Measurements from ENCODE around the gene PPP3CA.

The PPP3CA gene

DNA sequence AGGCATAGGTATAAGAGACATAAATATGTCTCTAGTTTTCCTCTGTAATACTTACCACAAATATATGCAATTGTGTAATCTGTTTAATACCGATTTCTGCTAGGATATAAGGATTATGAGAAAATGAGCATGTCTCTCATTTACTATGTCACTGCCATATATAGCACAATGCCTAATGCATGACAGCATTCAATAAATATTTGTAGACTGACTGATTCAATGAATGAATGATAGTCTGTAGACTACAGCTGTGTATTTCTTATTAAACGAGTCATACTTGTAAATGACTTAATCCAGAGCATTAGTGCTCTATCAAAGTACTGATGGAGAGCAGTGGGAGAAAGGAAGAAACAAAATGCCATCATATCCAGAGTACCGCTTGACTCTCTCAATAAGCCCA is 175.6 kb downstream of the PPP3CA start:
- DNase-seq: no peak

DNA sequence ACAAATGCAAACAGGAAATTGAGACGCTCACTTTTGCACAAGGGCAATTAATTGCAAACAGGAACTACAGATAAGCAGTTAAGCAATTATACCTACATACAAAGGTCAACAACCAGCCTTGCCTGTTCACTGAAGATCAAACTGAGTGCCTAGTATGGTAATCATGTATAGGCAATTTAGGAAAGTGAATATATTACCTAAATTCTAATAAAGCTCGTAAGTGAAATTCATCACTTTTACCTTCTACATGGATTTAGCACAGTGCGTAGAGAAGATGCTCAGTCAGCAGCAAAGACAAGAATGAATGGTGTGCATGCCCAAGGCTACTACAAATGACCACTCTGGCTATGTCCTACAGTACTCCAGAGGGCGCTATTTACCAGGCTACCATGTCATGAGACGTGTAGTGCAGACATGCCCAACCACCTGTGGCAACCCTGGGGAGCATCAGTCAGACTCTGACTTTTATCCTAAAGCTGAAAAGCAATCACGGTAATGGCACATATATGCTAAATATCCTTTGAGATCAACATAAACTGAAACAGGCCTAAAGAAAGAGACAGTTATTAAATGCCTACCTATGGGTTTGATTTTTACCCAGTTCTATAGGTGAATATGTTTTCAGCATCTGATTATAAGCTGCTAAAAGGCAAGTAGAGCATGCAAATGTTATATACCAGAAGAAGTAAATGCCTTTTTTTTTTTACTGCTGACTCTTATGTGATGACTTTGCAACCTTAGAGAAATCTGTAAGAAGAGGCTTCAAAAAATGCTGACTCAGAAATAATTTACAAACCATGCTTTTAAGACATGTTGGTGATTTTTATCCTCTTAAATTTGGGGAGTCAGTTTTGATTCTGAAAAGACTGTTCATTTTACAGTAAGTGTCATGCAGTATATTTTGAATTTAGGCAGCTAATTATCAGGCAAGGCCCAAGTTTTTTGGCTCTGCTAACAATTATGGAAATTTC is 178.0 kb downstream of the PPP3CA start:
- peak in 9 of 14 donors; percentile 11 to 52 (median 22) for DNase-seq

DNA sequence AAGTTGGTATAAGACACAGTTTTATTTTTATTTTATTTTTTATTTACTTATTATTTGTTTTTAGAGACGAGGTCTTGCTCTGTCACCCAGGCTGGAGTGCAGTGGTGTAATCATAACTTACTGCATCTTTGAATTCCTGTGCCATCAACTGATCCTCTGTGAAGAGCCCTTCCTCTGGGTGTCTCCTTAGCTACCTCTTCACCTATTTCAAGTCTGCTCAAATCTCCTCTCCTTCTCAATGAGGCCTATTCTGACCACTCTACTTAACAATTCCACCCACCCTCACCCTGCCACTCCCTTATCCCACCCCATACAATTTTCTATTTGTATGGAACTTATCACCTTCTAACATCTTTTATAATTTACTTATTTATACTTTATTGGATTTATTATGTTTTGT is 183.4 kb downstream of the PPP3CA start:
- no peak for DNase-seq

DNA sequence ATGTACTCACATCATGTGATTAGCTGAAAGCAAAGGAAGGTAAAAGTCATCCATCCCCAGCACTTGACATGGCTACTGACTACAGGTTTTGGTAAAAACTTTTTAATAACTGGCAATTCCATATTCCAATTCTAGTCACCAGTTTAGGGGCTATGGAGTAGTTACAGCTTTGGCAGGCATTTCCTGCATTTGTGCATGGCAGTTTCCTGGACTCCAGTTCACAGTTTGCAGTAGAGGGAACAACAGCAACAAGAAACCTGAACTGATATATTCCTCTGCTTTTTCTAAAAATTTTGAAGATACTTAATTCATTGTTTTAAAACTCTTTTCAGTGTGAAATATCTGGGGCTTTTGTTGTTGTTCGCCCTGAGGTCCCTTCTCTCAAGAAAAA is 184.3 kb downstream of the PPP3CA start:
- no peak for DNase-seq

DNA sequence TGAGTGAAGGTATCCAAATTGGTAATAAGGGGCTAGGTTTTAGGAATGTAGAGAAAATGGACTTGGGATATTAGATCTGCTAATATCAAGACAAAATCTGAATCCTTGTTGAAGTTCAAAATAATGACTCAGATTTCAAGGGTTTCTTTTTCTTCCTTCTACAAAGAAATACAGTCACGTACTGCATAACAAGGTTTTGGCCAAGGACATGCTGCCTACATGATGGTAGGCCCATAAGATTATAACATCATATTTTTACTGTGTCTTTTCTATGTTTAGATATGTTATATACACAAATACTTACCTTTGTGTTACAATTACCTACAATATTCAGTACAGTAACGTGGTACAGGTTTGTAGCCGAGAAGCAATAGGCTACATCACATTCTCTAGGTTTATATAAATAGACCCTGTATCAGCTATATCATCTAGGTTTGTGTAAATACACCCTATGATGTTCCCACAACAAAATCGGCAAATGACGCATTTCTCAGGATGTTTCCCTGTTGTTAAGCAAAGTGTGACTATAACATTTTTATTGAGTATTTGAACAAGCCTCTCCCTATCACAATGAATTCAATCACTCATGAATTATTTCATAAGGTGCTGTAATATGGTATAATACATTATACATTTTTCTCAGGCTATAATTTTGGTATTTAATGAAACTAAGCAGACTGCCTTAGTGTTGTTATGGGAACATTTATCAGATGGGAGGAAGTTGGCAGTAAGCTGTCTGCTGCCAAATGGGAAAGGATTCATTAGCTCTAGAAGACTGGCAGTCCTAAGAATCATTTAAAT is 186.3 kb downstream of the PPP3CA start:
- DNase-seq: peak in 1 of 14 donors; percentile 36

DNA sequence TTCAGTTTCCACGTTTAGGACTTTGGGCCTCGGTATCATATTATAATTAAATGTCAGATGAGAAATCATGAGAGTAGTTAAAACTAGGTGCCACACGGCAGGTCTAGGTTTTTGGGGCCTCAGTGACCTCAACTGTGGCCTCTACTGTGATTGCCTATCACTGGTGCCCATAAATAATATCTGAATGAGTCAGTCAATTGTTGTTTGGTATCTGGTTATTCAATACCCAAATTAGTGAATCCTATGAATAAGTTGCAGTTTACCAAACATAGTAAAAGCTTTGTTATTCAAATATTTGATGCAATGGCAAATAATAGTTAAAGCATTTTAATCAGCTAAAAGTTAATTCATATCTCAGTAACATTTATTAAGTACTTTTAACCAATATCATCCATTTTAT is 188.8 kb downstream of the PPP3CA start:
- peak in 1 of 14 donors; percentile 61 for DNase-seq

DNA sequence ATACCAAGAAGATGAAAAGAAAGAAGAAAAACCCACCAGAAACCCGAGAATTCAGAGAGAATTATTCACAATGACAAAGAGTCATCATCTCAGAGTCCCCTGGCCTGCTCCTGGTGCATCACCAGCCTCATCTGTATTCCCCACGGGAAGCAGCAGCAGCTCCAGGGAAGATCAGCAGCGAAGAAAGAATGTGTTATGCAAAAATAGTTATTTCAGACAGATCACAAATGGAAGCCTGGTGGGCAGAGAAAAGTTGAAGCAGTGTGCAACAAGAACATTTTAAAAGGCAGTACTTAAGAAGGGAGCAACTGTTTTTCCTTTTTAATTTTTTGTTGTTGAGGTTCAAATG is 189.2 kb downstream of the PPP3CA start:
- DNase-seq: peak in 4 of 14 donors; percentile 11 to 61 (median 26)

DNA sequence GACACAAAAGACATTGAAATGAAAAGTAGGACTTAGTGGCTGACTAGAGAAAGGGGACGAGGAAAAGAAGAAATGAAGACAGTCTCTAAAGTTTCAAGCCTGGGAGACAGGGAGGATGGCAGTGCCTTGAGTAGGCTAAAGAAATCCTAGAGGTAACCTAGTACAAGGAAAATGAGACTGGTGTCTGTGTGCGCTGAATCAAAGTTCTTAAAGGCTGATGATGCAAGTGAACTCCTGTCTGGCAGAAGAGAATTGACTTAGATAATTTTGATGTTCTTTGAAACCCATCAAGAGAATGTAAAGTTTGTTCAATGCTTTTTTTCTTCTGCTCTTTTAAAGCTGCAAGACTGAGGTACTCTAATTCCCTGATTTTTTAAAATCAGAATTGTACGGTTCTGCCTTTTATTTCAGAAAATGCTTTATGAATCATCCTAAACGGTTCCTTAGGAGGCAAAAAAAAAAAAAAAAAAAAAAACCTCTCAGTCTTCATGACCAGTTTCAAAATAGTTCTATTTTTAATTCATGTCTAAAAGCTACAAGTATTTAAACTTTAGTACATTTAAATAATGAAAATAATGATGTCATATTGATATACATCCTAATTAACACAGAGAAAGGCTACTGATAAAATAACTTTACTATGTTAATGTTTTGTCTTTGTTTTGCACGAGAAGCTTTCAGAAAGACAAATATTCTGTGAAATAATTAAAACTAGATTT is 189.8 kb downstream of the PPP3CA start:
- DNase-seq: no peak

DNA sequence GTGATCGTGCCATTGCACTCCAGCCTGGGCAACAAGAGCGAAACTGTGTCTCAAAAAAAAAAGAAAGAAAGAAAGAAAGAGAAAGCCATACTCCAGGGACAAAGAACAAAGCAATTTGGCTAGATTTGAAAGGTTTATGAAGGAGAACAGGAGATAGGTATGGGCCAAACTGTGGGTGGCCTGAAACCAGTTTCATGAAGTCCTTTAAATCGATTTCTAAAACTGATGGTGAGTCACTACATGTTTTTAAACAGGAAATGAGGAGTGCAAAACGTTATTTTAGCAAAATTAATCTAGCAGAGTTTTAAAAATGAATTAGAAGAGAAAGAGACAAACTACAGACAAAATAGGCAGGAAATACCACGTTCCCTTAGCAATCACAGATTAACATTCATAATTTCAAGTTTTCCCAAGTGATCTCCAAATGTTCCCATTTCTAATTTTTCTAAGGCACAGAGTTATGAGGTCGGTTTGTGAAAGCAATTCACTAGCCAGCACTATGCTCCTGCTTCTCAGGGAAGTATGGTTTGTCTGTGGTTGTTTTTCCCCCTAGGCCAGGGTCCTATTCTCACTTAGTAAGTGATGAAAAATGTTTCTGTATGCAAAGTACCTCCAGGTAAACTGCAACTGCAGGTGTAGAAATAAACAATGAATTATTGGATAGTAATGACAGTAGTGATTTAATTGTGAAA is 190.6 kb downstream of the PPP3CA start:
- DNase-seq: no peak

DNA sequence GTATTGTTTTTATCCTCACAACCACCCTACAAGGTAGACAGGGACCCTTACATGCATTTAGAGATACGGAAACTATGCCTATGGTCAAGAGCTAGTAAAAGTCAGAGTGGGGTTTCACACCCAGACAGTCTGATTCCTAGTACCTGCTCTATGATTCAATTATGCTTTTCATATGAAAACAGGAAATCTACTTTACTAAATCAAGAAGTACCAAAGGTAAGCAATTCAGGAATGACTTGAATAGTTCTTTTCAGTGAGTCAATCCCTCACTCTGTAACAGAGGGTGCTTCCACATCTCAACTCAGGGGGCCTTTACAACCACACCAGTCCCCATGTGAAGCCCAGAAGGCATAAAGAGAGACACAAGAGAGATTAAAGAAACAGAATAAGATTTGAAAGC is 191.4 kb downstream of the PPP3CA start:
- DNase-seq: no peak

DNA sequence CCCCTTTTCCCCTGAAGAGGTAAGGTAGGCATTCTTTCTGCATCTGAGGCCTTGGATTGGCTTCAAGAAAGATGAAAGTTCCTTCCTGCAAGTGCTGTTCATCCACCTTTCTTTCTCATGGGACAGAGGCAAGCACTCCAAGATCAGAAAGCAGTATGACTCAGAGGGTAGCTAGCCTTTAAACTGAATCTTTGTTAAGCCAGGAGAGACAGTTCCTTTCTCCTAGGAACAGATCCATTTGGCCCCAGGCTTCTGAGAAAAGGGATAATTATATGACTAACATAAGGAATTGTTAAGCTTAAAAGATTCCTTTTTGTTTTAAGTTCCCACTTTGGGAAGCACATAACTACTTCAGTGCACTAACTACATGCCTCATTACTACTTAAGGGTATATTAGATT is 192.0 kb downstream of the PPP3CA start:
- DNase-seq: no peak

DNA sequence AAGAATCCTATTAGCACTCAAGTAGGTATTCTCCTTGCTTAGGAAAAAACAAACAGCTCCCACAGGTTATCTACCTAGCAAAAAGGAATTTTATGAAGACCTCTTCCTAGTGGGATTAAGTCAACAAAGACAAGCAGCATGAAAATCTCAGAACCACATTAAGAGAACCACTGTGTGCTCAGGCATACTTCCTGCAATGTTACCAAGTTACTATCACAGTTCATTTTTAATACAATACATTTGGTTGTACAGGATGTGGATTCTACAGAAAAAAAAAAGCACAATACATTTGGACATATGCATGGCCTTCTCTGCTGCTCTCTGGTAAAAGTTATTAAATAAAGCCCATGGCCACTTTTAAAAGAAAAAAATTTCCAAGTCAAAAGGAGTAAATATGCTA is 193.7 kb downstream of the PPP3CA start:
- DNase-seq: no peak

DNA sequence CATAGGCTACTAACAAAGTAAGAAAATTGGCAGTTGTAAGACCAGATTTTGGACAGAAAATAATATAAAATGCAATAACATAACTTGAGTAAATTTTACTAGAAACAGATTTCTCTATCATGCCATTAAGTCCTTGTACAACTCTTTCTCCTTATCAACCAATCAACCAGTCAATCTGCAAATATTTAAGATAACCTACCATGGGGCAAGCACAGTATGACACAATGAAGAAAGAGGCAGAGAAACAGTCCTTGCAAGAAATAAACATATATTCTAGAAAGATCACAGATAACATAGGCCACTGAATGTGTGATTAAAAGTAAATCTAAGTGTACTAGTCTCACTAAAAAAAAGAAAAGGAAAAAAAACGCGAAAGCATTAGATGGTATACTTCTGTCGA is 194.8 kb downstream of the PPP3CA start:
- DNase-seq: no peak

DNA sequence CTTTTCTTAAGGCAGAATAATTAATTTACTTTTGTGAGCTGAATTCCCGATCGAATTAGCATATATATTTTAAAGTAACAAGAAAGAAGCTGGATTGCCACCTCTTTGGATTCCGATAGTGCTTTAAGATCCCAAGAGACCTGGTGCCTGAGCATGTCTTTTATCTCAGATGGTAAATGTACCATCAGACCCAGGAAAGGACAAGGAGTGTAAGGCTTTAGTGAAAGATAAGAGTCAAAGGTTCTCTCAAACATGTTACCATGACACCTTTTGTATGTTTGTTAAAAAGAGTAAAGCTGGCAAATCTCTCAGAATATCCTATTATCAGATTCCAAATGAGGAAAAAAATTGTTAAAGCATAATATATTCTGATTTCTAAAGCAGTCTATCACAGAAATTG is 198.8 kb downstream of the PPP3CA start:
- no peak for DNase-seq

DNA sequence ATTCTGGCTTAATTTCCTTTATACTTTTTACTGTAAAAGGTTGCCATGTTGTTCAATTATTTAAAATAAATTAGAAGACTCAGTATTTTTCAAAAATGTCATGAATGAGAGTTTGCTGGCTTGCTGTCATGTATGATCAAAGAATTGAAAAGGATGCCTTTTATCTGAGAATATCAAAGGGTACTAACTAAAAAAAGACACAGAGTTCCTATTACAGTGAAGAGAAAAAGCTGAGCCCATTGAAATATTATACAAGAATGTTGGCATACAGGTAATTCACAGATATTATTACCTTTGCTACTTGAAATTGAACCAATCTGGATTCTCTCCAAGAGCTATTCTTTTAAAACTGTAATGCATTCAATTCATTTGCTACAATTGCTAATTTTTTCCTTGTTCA is 200.0 kb downstream of the PPP3CA start:
- no peak for DNase-seq

DNA sequence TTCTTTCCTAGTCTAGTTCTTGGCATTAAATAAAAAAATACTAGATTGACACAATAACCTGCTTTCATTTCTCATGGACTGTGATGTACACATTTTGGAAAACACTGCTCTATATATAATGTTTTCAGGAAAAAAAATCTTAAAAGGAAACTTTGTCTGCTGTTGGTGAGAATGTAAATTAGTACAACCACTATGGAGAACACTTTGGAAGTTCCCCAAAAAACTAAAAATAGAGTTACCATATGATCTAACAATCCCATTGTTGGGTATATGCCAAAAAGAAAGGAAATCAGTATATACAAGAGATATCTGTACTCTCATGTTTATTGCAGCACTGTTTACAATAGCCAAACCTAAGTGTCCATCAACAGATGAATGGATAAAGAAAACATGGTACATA is 202.3 kb downstream of the PPP3CA start:
- no peak for DNase-seq

DNA sequence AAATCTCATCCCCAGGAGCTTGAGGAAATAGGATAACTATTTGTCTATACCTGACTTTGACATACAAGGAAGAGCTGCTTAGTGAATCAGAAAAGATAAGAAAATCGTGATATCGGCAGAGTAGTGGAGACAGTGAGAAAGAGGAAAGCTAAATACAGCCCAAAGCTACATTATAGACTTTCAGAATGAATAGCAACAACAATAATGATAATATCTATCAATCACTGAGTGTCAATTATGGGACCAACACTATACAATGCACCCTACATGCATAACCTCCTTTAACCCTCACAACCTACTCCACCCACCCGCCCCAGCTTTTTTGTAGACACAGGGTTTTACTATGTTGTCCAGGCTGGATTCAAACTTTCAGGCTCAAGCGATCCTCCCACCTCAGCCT is 205.1 kb downstream of the PPP3CA start:
- no peak for DNase-seq

DNA sequence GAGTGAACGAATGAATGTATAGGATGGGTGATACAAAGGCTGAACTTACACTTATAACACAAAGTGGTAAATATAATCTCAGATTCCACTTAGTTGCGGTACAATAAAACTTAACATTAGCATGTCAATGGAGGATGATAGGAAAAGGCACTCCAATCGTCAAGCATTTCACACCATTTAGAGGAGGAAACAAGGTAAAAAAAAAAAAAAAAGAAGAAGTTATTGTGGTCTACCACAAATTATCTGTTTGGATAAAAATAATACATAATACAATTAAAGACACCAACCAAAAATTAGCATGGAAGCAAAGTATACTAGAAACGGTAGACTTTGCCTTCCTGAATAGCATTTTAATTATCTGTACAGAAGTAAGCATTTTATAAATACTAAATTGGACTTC is 205.5 kb downstream of the PPP3CA start:
- DNase-seq: no peak

DNA sequence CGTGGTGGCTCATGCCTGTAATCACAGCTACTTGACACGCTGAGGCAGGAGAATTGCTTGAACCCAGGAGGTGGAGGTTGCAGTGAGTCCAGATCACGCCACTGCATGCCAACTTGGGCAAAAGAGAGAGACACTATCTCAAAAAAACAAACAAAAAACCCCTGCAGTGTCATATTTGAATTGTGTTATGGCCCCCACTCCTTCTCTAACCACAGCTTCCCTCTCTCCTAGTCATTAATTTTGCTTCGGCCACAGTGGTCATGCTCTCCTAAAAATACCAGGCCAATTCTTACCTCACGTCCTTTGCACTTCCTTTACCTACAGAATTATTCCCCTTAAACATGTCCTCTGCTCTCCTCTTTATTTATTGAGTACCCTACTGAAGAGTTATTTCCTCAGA is 206.1 kb downstream of the PPP3CA start:
- DNase-seq: no peak

DNA sequence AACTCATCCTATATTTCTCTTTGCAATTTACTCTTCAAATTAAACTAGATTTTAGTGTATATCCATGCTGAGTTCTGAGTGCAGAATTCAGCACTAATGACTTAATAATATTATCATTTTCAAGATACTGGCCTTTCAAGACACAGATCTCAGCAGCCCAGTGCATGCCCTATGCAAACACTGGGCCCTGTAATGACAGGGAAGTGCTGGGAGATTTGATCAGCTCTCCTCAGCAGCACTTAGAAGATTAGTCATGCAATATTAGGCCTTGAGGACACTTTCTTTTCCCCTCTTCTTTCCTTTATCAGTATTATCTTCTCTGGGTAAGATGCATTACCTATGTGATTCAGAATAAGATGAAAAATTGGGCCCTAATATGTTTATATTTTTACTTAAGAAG is 207.1 kb downstream of the PPP3CA start:
- DNase-seq: no peak

DNA sequence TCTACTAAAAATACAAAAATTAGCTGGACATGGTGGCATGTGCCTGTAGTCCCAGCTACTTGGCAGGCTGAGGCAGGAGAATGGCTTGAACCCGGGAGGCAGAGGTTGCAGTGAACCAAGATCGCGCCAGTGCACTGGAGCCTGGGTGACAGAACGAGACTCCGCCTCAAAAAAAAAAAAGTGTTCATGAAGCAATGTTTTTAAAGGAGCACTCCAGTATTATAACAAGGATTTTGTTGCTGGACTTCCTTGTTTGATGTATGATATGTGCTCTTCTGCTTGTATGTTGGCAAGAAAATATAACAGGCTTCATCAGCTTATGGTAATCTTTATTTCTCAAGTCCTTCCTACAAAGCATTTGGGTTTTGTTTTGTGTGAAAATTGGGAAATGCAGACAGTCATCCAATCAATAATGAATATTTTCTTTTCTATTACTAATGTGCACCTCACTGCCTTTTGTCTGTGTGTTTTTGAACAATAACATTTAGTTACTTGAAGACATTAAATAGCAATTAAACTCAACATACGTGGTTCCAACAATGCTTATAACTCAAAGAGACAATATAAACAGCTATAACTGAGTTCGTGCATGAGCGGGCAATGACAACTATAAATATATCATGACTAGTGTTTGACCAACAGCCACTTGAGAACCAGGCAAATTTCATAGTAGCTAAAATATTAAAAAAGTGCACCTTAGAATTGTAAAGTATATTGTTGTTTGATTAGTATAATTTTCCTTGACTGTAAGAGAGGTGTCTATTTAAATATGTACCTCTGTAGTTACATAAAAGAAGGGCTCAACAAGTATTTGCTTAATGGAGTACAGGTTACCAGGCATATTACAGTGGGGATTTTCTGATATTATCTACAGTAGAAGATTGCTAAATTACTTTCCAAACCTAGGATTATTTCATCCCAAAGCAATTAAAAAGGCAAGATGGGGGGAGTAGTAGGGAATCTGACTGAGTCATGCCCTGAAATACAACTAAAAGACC is 210.7 kb downstream of the PPP3CA start:
- DNase-seq: no peak

All from C1 segment of cervical spinal cord (tissue), 14 donors.